Measurements from ENCODE around the gene FLYWCH1.

FLYWCH1 gene

GRCh38 chr16:2959206-2959605 lies 47.5 kb downstream of the FLYWCH1 start:
- DNase-seq (ENCODE audit: low read depth, low spot score), result no peak
- no peak overlapping the region for H3K4me3 ChIP-seq (ENCODE audit: low read depth, low read length)
- TF ChIP-seq CTCF (IDR thresholded peaks at IDR 0.05; ENCODE audit: low read depth, low read length), result no peak
- in situ Hi-C loops (cut with HindIII; ENCODE audit: low sequenced_read_pairs), result no loop called here

- no peak for TF ChIP-seq CTCF (IDR thresholded peaks at IDR 0.05; ENCODE audit: low read depth, low read length)
- no peak for DNase-seq (ENCODE audit: low read depth, low spot score)
- in situ Hi-C loops (cut with HindIII; ENCODE audit: low sequenced_read_pairs), result no loop called here
- no peak overlapping the region for H3K4me3 ChIP-seq (ENCODE audit: low read depth, low read length)
Observed at GRCh38 chr16:2960183-2961010, 48.7 kb downstream of the FLYWCH1 start.

GRCh38 chr16:2962334-2963073 lies 50.8 kb downstream of the FLYWCH1 start:
- DNase-seq (ENCODE audit: low read depth, low spot score), result no peak
- no peak overlapping the region for H3K4me3 ChIP-seq (ENCODE audit: low read depth, low read length)
- in situ Hi-C loops (cut with HindIII; ENCODE audit: low sequenced_read_pairs), result no loop called here
- TF ChIP-seq CTCF (IDR thresholded peaks at IDR 0.05; ENCODE audit: low read depth, low read length), result no peak

GRCh38 chr16:2963074-2963722 lies 51.5 kb downstream of the FLYWCH1 start:
- in situ Hi-C loops (cut with HindIII; ENCODE audit: low sequenced_read_pairs), result no loop called here
- no peak for TF ChIP-seq CTCF (IDR thresholded peaks at IDR 0.05; ENCODE audit: low read depth, low read length)
- no peak for DNase-seq (ENCODE audit: low read depth, low spot score)
- no peak overlapping the region for H3K4me3 ChIP-seq (ENCODE audit: low read depth, low read length)

GRCh38 chr16:2963723-2964474 lies 52.2 kb downstream of the FLYWCH1 start, which contains the start of gene KREMEN2:
Gene KREMEN2, plus strand, starts transcription at chr16:2964275. Its CDS starts 246 bp downstream, at chr16:2964521.
- peak within 1 kb of the TSS; percentile 3 for H3K4me3 ChIP-seq (ENCODE audit: low read depth, low read length)

More at GRCh38 chr16:2963723-2964474, 52.2 kb downstream of the FLYWCH1 start, which contains the start of gene KREMEN2:
- no peak for DNase-seq (ENCODE audit: low read depth, low spot score)
- TF ChIP-seq CTCF (IDR thresholded peaks at IDR 0.05; ENCODE audit: low read depth, low read length), result no peak
- in situ Hi-C loops (cut with HindIII; ENCODE audit: low sequenced_read_pairs), result no loop called here

All from astrocyte of the spinal cord (primary cell).